Activated CD4-positive, alpha-beta T cell treated with anti-CD3 and anti-CD28 coated beads, Interleukin-2, amount 50 U/mL, for 1 hour (primary cell): ENCODE measurements around the gene WWOX.

Source experiments
- DNase-seq: peaks from one replicate; pipeline ENCODE4 v3.0.0-alpha.2; 2020

WWOX gene

GRCh38 chr16:78147911-78148401 lies 48.5 kb downstream of the WWOX start:
- no peak for DNase-seq

GRCh38 chr16:78150233-78150632 lies 50.8 kb downstream of the WWOX start:
- DNase-seq: no peak

- no peak for DNase-seq
Observed at GRCh38 chr16:78154729-78155461, 55.4 kb downstream of the WWOX start.

GRCh38 chr16:78155791-78156345 lies 56.4 kb downstream of the WWOX start:
- DNase-seq: no peak

GRCh38 chr16:78161023-78161729 lies 61.7 kb downstream of the WWOX start:
- DNase-seq: no peak

GRCh38 chr16:78163772-78164670 lies 64.6 kb downstream of the WWOX start:
- DNase-seq: no peak

GRCh38 chr16:78170494-78170933 lies 71.1 kb downstream of the WWOX start:
- no peak for DNase-seq

- no peak for DNase-seq
Observed at GRCh38 chr16:78175287-78175686, 75.8 kb downstream of the WWOX start.

GRCh38 chr16:78176435-78176834 lies 77.0 kb downstream of the WWOX start:
- no peak for DNase-seq

GRCh38 chr16:78177218-78177617 lies 77.8 kb downstream of the WWOX start:
- no peak for DNase-seq

GRCh38 chr16:78177987-78178386 lies 78.5 kb downstream of the WWOX start:
- no peak for DNase-seq

- DNase-seq: no peak
Observed at GRCh38 chr16:78179666-78180065, 80.2 kb downstream of the WWOX start.

- no peak for DNase-seq
Observed at GRCh38 chr16:78180349-78180748, 80.9 kb downstream of the WWOX start.

GRCh38 chr16:78183437-78184237 lies 84.2 kb downstream of the WWOX start:
- no peak for DNase-seq

GRCh38 chr16:78184238-78185183 lies 85.1 kb downstream of the WWOX start:
- DNase-seq: no peak

GRCh38 chr16:78189121-78189520 lies 89.7 kb downstream of the WWOX start:
- no peak for DNase-seq

- no peak for DNase-seq
Observed at GRCh38 chr16:78192734-78193488, 93.5 kb downstream of the WWOX start.

GRCh38 chr16:78194948-78195347 lies 95.5 kb downstream of the WWOX start:
- no peak for DNase-seq

- no peak for DNase-seq
Observed at GRCh38 chr16:78195797-78196196, 96.3 kb downstream of the WWOX start.

GRCh38 chr16:78196502-78196901 lies 97.0 kb downstream of the WWOX start:
- DNase-seq: no peak
